GM18505 (cell line): ENCODE results near the gene TKTL1.

Source experiments
- ATAC-seq: cut with Tn5 transposase; IDR thresholded peaks from one replicate; pipeline ENCODE4 v1.9.1; 2021; ENCODE audit not compliant: unreplicated experiment
- POLR2A ChIP-seq: IDR thresholded peaks from 4 replicates; pipeline ENCODE4 v1.6.1; 2011; ENCODE audit warnings: borderline replicate concordance; ENCODE audit not compliant: insufficient read depth, insufficient read length; ENCODE audit errors: extremely low read depth

The TKTL1 gene

GRCh38 chrX:154348114-154348531 is 52.5 kb downstream of the TKTL1 start:
- peak; percentile 15 for TF ChIP-seq POLR2A
- ATAC-seq, result no peak

GRCh38 chrX:154348646-154349358 is 53.2 kb downstream of the TKTL1 start:
- no peak for ATAC-seq
- no peak for TF ChIP-seq POLR2A

- ATAC-seq, result no peak
- no peak for TF ChIP-seq POLR2A
Observed at GRCh38 chrX:154349359-154349935, 53.9 kb downstream of the TKTL1 start.

GRCh38 chrX:154349979-154350378 is 54.4 kb downstream of the TKTL1 start:
- no peak for ATAC-seq
- TF ChIP-seq POLR2A, result no peak

- no peak for TF ChIP-seq POLR2A
- no peak for ATAC-seq
Observed at GRCh38 chrX:154350429-154351182, 55.0 kb downstream of the TKTL1 start.

GRCh38 chrX:154351183-154352011 is 55.8 kb downstream of the TKTL1 start:
- TF ChIP-seq POLR2A, result peak; percentile 19
- ATAC-seq, result no peak

GRCh38 chrX:154352012-154352401 is 56.4 kb downstream of the TKTL1 start:
- TF ChIP-seq POLR2A, result no peak
- no peak for ATAC-seq

- no peak for TF ChIP-seq POLR2A
- ATAC-seq, result no peak
Observed at GRCh38 chrX:154352466-154352865, 56.9 kb downstream of the TKTL1 start.

GRCh38 chrX:154353172-154353843 is 57.7 kb downstream of the TKTL1 start:
- ATAC-seq, result no peak
- TF ChIP-seq POLR2A, result no peak

GRCh38 chrX:154354013-154354412 is 58.4 kb downstream of the TKTL1 start:
- no peak for TF ChIP-seq POLR2A
- ATAC-seq, result no peak

- no peak for ATAC-seq
- no peak for TF ChIP-seq POLR2A
Observed at GRCh38 chrX:154354516-154354915, 58.9 kb downstream of the TKTL1 start.

GRCh38 chrX:154355094-154355775 is 59.6 kb downstream of the TKTL1 start:
- TF ChIP-seq POLR2A, result no peak
- ATAC-seq, result no peak
